HEK293 (cell line): Measurements from ENCODE around the gene UPF2.
A peak's percentile ranks its signal among the peaks of the same experiment; 100 is the strongest.

Experiments used
- ATF2 ChIP-seq: fragments of 450-650 bp; formaldehyde crosslinking; IDR thresholded peaks from 2 replicates; pipeline ENCODE4 v1.5.1; 2016; ENCODE audit warnings: missing biosample characterization, missing genetic modification characterization, low read depth
- GLI2 ChIP-seq: fragments of 450-650 bp; formaldehyde crosslinking; IDR thresholded peaks from 2 replicates; pipeline ENCODE4; 2017; ENCODE audit warnings: missing biosample characterization, missing genetic modification characterization, low read depth, borderline replicate concordance
- GLI4 ChIP-seq: fragments of 450-650 bp; formaldehyde crosslinking; IDR thresholded peaks from 2 replicates; pipeline ENCODE4 v1.5.1; 2016; ENCODE audit warnings: missing biosample characterization, missing genetic modification characterization
- GLIS2 ChIP-seq: fragments of 450-650 bp; formaldehyde crosslinking; IDR thresholded peaks from 2 replicates; pipeline ENCODE4 v1.5.1; 2016; ENCODE audit warnings: missing biosample characterization, missing genetic modification characterization
- HOXD13 ChIP-seq: sonication (generic); formaldehyde crosslinking; IDR thresholded peaks from 2 replicates; pipeline ENCODE4 v1.8.0; 2022; ENCODE audit warnings: missing genetic modification reagents, borderline replicate concordance
- IKZF3 ChIP-seq: fragments of 450-650 bp; IDR thresholded peaks from 2 replicates; pipeline ENCODE4 v1.5.0; 2018; ENCODE audit warnings: missing biosample characterization, mild to moderate bottlenecking, missing genetic modification characterization, moderate library complexity
- KLF8 ChIP-seq: fragments of 450-650 bp; formaldehyde crosslinking; IDR thresholded peaks from 2 replicates; pipeline ENCODE4 v1.5.1; 2016; ENCODE audit warnings: missing biosample characterization, missing genetic modification characterization
- KLF9 ChIP-seq: fragments of 450-650 bp; formaldehyde crosslinking; IDR thresholded peaks from 2 replicates; pipeline ENCODE4 v1.5.1; 2016; ENCODE audit warnings: missing biosample characterization, missing genetic modification characterization, low read depth
- SCRT2 ChIP-seq: fragments of 450-650 bp; formaldehyde crosslinking; IDR thresholded peaks from 2 replicates; pipeline ENCODE4 v1.5.1; 2016; ENCODE audit warnings: missing biosample characterization, missing genetic modification characterization
- WT1 ChIP-seq: fragments of 450-650 bp; formaldehyde crosslinking; IDR thresholded peaks from 2 replicates; pipeline ENCODE4 v1.5.1; 2016; ENCODE audit warnings: missing biosample characterization, missing genetic modification characterization
- ZBTB17 ChIP-seq: fragments of 450-650 bp; formaldehyde crosslinking; IDR thresholded peaks from 2 replicates; pipeline ENCODE4 v1.5.1; 2016; ENCODE audit warnings: missing biosample characterization, missing genetic modification characterization
- ZBTB21 ChIP-seq: fragments of 450-650 bp; formaldehyde crosslinking; IDR thresholded peaks from 2 replicates; pipeline ENCODE4 v1.5.1; 2017; ENCODE audit warnings: missing biosample characterization, missing genetic modification characterization
- ZBTB26 ChIP-seq: fragments of 450-650 bp; formaldehyde crosslinking; optimal IDR thresholded peaks from 2 replicates; pipeline ENCODE3; 2016; ENCODE audit warnings: missing biosample characterization, mild to moderate bottlenecking, missing genetic modification characterization
- ZIC2 ChIP-seq: fragments of 450-650 bp; formaldehyde crosslinking; IDR thresholded peaks from 2 replicates; pipeline ENCODE4 v1.5.1; 2016; ENCODE audit warnings: missing biosample characterization, missing genetic modification characterization
- ZNF10 ChIP-seq: fragments of 450-650 bp; formaldehyde crosslinking; IDR thresholded peaks from 2 replicates; pipeline ENCODE4 v1.5.1; 2017; ENCODE audit warnings: missing biosample characterization, missing genetic modification characterization
- ZNF138 ChIP-seq: fragments of 450-650 bp; formaldehyde crosslinking; IDR thresholded peaks from 2 replicates; pipeline ENCODE4 v1.5.1; 2016; ENCODE audit warnings: missing biosample characterization, missing genetic modification characterization, borderline replicate concordance
- ZNF18 ChIP-seq: fragments of 450-650 bp; formaldehyde crosslinking; IDR thresholded peaks from 2 replicates; pipeline ENCODE4 v1.5.1; 2016; ENCODE audit warnings: missing biosample characterization, missing genetic modification characterization
- ZNF248 ChIP-seq: fragments of 450-650 bp; formaldehyde crosslinking; IDR thresholded peaks from 2 replicates; pipeline ENCODE4 v1.5.1; 2017; ENCODE audit warnings: missing biosample characterization, missing genetic modification characterization
- ZNF280C ChIP-seq: fragments of 450-650 bp; formaldehyde crosslinking; IDR thresholded peaks from 2 replicates; pipeline ENCODE4 v1.5.1; 2016; ENCODE audit warnings: missing biosample characterization, missing genetic modification characterization
- ZNF394 ChIP-seq: fragments of 450-650 bp; formaldehyde crosslinking; IDR thresholded peaks from 2 replicates; pipeline ENCODE4 v1.5.1; 2016; ENCODE audit warnings: missing biosample characterization, missing genetic modification characterization, mild to moderate bottlenecking, moderate library complexity, borderline replicate concordance
- ZNF48 ChIP-seq: fragments of 450-650 bp; formaldehyde crosslinking; IDR thresholded peaks from 2 replicates; pipeline ENCODE4 v1.5.1; 2016; ENCODE audit warnings: missing biosample characterization, missing genetic modification characterization
- ZNF510 ChIP-seq: fragments of 450-650 bp; formaldehyde crosslinking; IDR thresholded peaks from 2 replicates; pipeline ENCODE4 v1.5.1; 2018; ENCODE audit warnings: mild to moderate bottlenecking, missing genetic modification characterization, missing biosample characterization; ENCODE audit not compliant: insufficient replicate concordance
- ZNF530 ChIP-seq: fragments of 450-650 bp; formaldehyde crosslinking; IDR thresholded peaks from 2 replicates; pipeline ENCODE4 v1.5.1; 2016; ENCODE audit warnings: low read depth, missing biosample characterization, missing genetic modification characterization
- ZNF549 ChIP-seq: fragments of 450-650 bp; IDR thresholded peaks from 2 replicates; pipeline ENCODE4 v1.5.1; 2018; ENCODE audit warnings: missing biosample characterization, missing genetic modification characterization, mild to moderate bottlenecking, inconsistent platforms, moderate library complexity
- ZNF580 ChIP-seq: fragments of 450-650 bp; formaldehyde crosslinking; IDR thresholded peaks from 2 replicates; pipeline ENCODE4 v1.5.1; 2016; ENCODE audit warnings: missing biosample characterization, missing genetic modification characterization
- ZNF621 ChIP-seq: fragments of 450-650 bp; formaldehyde crosslinking; IDR thresholded peaks from 2 replicates; pipeline ENCODE4 v1.5.1; 2017; ENCODE audit warnings: missing biosample characterization, missing genetic modification characterization
- ZNF670 ChIP-seq: fragments of 450-650 bp; formaldehyde crosslinking; IDR thresholded peaks from 2 replicates; pipeline ENCODE4 v1.5.1; 2016; ENCODE audit warnings: missing biosample characterization, missing genetic modification characterization, low read depth
- ZNF707 ChIP-seq: fragments of 450-650 bp; formaldehyde crosslinking; IDR thresholded peaks from 2 replicates; pipeline ENCODE4 v1.5.1; 2016; ENCODE audit warnings: missing biosample characterization, missing genetic modification characterization
- ZSCAN30 ChIP-seq: fragments of 450-650 bp; IDR thresholded peaks from 2 replicates; pipeline ENCODE4 v1.5.1; 2018; ENCODE audit warnings: missing biosample characterization, mild to moderate bottlenecking, missing genetic modification characterization, moderate library complexity
- TF ChIP-seq, protein P1 (sequence below): sonication (generic); formaldehyde crosslinking; IDR thresholded peaks from 2 replicates; pipeline ENCODE4 v1.8.1; 2022; ENCODE audit warnings: mild to moderate bottlenecking, moderate library complexity, missing genetic modification reagents
- TF ChIP-seq, protein P2 (sequence below): fragments of 450-650 bp; formaldehyde crosslinking; IDR thresholded peaks from 2 replicates; pipeline ENCODE4 v1.5.1; 2016; ENCODE audit warnings: missing biosample characterization, missing genetic modification characterization

Gene UPF2

GRCh38 chr10:11898372-11899066, 144.1 kb downstream of the UPF2 start (continued):
- TF ChIP-seq ZNF138 (tag by site-specific recombination) (no peak), ZNF670 (tag by site-specific recombination) (no peak), ZNF530 (no peak), GLI2 (tag by site-specific recombination) (no peak), KLF9 (tag by site-specific recombination) (no peak), ZNF549 (no peak), GLIS2 (peak; percentile 36; the same call in 1 of the 2 replicates), HOXD13 (CRISPR knock-in tag) (no peak), ZIC2 (tag by site-specific recombination) (peak; percentile 94), ZBTB17 (tag by site-specific recombination) (no peak), ZBTB21 (tag by site-specific recombination) (no peak), ZNF707 (no peak), ZNF394 (tag by site-specific recombination) (no peak), ZNF248 (tag by site-specific recombination) (no peak), ATF2 (0 out of 2 replicates have a peak, but pooled peaks have one; percentile 16), ZBTB26 (tag by site-specific recombination) (no peak), ZNF280C (tag by site-specific recombination) (no peak), ZNF580 (tag by site-specific recombination) (no peak), ZNF621 (tag by site-specific recombination) (no peak), IKZF3 (no peak), KLF8 (tag by site-specific recombination) (no peak), GLI4 (tag by site-specific recombination) (no peak), ZNF48 (tag by site-specific recombination) (no peak), ZSCAN30 (tag by site-specific recombination) (no peak), ZNF18 (no peak), SCRT2 (tag by site-specific recombination) (peak; percentile 99), ZNF10 (tag by site-specific recombination) (no peak), WT1 (tag by site-specific recombination) (no peak), ZNF510 (no peak)
- TF ChIP-seq, protein P1, sequence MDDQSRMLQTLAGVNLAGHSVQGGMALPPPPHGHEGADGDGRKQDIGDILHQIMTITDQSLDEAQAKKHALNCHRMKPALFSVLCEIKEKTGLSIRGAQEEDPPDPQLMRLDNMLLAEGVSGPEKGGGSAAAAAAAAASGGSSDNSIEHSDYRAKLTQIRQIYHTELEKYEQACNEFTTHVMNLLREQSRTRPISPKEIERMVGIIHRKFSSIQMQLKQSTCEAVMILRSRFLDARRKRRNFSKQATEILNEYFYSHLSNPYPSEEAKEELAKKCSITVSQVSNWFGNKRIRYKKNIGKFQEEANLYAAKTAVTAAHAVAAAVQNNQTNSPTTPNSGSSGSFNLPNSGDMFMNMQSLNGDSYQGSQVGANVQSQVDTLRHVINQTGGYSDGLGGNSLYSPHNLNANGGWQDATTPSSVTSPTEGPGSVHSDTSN (CRISPR knock-in tag) = no peak
- TF ChIP-seq, protein P2, sequence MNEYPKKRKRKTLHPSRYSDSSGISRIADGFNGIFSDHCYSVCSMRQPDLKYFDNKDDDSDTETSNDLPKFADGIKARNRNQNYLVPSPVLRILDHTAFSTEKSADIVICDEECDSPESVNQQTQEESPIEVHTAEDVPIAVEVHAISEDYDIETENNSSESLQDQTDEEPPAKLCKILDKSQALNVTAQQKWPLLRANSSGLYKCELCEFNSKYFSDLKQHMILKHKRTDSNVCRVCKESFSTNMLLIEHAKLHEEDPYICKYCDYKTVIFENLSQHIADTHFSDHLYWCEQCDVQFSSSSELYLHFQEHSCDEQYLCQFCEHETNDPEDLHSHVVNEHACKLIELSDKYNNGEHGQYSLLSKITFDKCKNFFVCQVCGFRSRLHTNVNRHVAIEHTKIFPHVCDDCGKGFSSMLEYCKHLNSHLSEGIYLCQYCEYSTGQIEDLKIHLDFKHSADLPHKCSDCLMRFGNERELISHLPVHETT = no peak
